Right atrium auricular region (tissue), 2 donors: Measurements from ENCODE around the gene PPP6R1. TPM values are rescaled to one million over a fixed set of nuclear protein-coding genes. Genes with fewer than 3 reads are reported as not detected.

Experiments
- DNase-seq: peaks from one replicate; pipeline ENCODE4 v3.0.0-alpha.2; 2019; ENCODE audit warnings: low spot score
- H3K27ac ChIP-seq, 2 donors: fragments of 200-600 bp; sonication (generic); 1 replicate in 1 of 2; 2 replicates in 1 of 2; pipeline ENCODE4 v1.5.1; 2016 to 2019
- H3K27me3 ChIP-seq, 2 donors: fragments of 200-600 bp; sonication (generic); one replicate each; pipeline versions ENCODE4 v1.5.1 to v1.6.0; 2017 to 2019
- H3K36me3 ChIP-seq: fragments of 200-600 bp; sonication (generic); one replicate; pipeline ENCODE4 v1.5.1; 2016
- H3K4me1 ChIP-seq, 2 donors: fragments of 200-600 bp; sonication (generic); one replicate each; pipeline versions ENCODE4 v1.5.1 to v1.6.0; 2017 to 2019
- H3K4me3 ChIP-seq, 2 donors: fragments of 200-600 bp; sonication (generic); 1 replicate in 1 of 2; 2 replicates in 1 of 2; pipeline ENCODE4 v1.5.1; 2017 to 2019; ENCODE audit warnings: mild to moderate bottlenecking in 1 of 2, moderate library complexity in 1 of 2
- H3K9me3 ChIP-seq, 2 donors: fragments of 200-600 bp; sonication (generic); one replicate each; pipeline ENCODE4 v1.5.1; 2019
- total RNA-seq, 2 donors: library from RNA; depleted of rRNA; stranded (reverse); fragments of >200 nt; gene quantifications; one replicate each; pipeline ENCODE4 v1.1.0, GENCODE V29; 2016
- TF ChIP-seq, protein P1 (sequence below), 2 donors: fragments of 200-600 bp; sonication (generic); IDR thresholded peaks; one replicate each; pipeline ENCODE4 v1.5.1; 2019; ENCODE audit warnings: antibody characterized with exemption in 2 of 2

PPP6R1 gene
- total RNA-seq, 2 donors from 2014 or later, result 28.7 to 35.5 TPM

DNA sequence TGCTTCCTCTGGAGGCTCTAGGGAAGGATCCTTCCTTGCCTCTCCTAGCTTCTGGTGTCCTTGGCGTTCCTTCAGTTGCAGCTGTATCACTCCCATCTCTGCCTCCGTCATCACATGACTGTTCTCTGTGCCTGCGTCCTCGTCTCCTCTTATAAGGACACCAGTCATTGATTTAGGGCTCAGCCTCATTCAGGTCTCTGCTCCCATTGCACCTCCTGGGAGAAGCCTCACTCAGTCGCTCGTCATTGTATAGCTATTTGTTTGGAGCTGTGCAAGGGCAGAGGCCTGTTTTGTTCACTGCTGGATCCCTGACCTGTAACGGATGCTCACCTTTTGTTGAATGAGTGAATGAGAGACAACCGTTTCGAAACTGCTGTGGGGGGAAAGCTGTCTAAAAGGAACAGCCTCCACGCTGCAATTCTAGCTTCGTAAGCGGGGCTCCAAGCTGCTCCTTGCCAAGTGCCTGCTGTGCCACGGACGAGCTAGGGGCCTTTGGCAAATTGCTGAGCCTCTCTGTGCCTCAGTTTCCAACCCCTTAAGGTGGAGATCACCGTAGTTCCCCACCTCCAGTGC, 42.2 kb upstream of the PPP6R1 start:
- Histone ChIP-seq H3K4me3 (no peak overlapping the region), H3K9me3 (no peaks in the 10 kb centered on the region), H3K27ac (no peak overlapping the region), H3K4me1 (peaks cover 0 to 10% of the 10 kb centered on the region in 2 donors), H3K36me3 (peaks cover 11% of the 10 kb centered on the region), H3K27me3 (no peaks in the 10 kb centered on the region)
- no peak for DNase-seq
- TF ChIP-seq, protein P1, sequence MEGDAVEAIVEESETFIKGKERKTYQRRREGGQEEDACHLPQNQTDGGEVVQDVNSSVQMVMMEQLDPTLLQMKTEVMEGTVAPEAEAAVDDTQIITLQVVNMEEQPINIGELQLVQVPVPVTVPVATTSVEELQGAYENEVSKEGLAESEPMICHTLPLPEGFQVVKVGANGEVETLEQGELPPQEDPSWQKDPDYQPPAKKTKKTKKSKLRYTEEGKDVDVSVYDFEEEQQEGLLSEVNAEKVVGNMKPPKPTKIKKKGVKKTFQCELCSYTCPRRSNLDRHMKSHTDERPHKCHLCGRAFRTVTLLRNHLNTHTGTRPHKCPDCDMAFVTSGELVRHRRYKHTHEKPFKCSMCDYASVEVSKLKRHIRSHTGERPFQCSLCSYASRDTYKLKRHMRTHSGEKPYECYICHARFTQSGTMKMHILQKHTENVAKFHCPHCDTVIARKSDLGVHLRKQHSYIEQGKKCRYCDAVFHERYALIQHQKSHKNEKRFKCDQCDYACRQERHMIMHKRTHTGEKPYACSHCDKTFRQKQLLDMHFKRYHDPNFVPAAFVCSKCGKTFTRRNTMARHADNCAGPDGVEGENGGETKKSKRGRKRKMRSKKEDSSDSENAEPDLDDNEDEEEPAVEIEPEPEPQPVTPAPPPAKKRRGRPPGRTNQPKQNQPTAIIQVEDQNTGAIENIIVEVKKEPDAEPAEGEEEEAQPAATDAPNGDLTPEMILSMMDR (IDR thresholded peaks at IDR 0.05), result no peak

DNA sequence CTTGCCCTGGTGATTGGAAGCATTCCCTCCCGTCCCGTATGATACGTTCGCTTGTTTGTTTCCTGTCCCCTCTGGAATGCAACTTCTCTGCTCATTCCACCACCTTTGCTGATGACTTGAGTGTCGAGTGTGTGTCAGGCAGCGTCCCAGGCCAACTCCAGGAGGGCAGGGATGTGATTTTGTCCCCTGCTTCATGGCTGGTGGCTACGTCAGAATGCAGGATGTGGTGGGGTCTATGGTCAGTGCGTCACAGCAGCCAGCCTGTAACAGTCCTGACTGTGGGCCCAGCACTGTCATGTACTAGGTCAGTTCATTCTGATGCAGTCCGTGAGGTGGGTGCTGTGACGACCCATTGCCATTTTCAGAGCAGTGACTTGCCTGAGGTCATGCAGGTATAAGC, 41.2 kb upstream of the PPP6R1 start:
- DNase-seq, result no peak
- Histone ChIP-seq H3K27me3 (no peaks in the 10 kb centered on the region), H3K4me3 (no peak overlapping the region), H3K4me1 (peaks cover 0 to 10% of the 10 kb centered on the region in 2 donors), H3K36me3 (peaks cover 16% of the 10 kb centered on the region), H3K27ac (no peak overlapping the region), H3K9me3 (no peaks in the 10 kb centered on the region)
- TF ChIP-seq, protein P1 (IDR thresholded peaks at IDR 0.05), result no peak

DNA sequence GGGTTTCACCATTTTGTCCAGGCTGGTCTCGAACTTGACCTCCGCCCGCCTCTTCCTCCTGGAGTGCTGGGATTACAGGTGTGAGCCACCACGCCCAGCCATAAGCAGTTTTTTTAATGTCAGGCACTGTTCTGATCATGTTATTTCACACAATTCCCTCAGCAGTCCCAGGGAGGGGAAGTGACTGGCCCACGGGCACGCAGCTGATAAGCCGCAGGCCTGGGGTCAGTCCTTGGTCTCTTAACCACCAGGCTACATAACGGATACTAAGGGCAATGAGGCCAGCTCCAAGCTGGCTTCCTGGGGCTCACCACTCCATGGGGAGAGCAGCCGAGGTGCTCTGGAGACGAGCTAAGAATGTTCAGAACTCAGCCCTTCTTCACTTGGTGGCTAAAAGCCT, 38.5 kb upstream of the PPP6R1 start:
- no peaks in the 10 kb centered on the region for H3K9me3 ChIP-seq
- H3K36me3 ChIP-seq, result peaks cover 14% of the 10 kb centered on the region
- no peak for DNase-seq
- H3K4me3 ChIP-seq, result no peak overlapping the region
- H3K27me3 ChIP-seq, result no peaks in the 10 kb centered on the region
- no peak overlapping the region for H3K27ac ChIP-seq
- peaks cover 0 to 10% of the 10 kb centered on the region in 2 donors for H3K4me1 ChIP-seq
- TF ChIP-seq, protein P1 (IDR thresholded peaks at IDR 0.05), result no peak

DNA sequence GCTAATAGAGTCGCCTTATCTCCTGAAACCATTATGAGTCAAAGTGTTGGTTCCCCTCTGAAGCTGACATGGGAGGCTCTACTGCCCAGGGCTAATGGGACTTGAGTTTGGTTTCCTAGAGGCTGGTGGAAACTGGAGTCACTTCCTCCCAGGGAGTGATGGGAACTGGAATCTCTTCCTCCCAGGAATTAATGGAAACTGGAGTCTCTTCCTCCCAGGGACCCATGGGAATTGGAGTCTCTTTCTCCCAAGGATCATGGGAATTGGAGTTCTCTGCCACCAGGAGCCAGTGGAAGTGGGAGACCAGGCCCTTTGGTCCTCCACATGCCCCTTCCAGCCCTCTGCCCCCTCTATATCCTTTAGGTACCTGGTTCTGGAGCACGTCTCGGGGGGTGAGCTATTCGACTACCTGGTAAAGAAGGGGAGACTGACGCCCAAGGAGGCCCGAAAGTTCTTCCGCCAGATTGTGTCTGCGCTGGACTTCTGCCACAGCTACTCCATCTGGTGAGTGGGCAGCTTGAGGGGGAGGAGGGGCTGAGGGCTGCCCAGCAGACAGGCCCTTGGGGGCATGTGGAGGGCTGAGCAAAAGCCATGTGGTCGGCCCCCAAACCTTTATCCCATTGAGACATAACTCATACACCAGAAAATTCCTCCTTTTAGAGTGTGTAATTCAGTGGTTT, 30.4 kb upstream of the PPP6R1 start:
- TF ChIP-seq, protein P1 (IDR thresholded peaks at IDR 0.05), result no peak
- H3K36me3 ChIP-seq, result peaks cover 10% of the 10 kb centered on the region
- H3K27ac ChIP-seq, result no peak overlapping the region
- H3K4me3 ChIP-seq, result no peak overlapping the region
- no peaks in the 10 kb centered on the region for H3K9me3 ChIP-seq
- peaks cover 0 to 14% of the 10 kb centered on the region in 2 donors for H3K4me1 ChIP-seq
- DNase-seq, result no peak
- no peaks in the 10 kb centered on the region for H3K27me3 ChIP-seq

DNA sequence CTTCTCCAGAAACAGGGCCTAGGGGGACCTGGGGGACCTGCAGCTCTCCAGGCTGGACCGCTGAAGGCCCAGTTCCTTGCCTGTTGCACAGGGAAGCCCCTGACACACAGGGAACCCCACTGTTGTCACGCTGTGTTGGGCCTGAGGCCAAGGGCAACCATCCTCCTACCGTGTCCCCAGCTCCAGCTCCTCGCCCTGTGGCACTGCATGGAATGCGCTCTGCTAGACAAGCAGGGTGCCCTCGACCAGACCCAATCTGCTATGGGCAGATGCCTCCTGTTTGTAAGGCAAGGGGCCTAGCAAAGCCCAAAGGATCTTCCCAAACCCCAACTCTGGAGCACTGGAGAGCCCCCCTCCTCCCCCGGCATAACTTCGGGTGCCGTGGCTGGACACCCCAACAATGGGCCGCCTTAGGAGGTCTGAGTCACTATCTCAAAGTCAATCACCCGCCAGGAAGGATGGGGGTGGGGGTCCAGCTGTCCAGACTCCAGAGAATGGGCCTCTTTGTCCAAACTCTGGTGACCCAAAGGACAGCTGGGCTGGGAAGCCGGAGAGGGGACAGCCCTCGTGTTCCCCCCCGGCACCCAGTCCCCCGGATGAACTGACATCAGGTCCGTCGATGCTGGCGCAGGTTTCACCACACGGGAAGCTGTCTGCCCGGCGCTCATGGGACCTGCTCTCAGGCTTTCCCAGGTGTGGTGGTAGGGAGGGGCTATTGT, 28.7 kb upstream of the PPP6R1 start:
- H3K27ac ChIP-seq, result no peak overlapping the region
- TF ChIP-seq, protein P1 (IDR thresholded peaks at IDR 0.05), result no peak
- H3K4me3 ChIP-seq, result no peak overlapping the region
- H3K9me3 ChIP-seq, result no peaks in the 10 kb centered on the region
- H3K4me1 ChIP-seq, result peaks cover 0 to 24% of the 10 kb centered on the region in 2 donors
- H3K27me3 ChIP-seq, result no peaks in the 10 kb centered on the region
- DNase-seq, result no peak
- peaks cover 6% of the 10 kb centered on the region for H3K36me3 ChIP-seq
